Ishikawa (cell line): Measurements from ENCODE around the gene LIG3.

Source experiments
- CEBPB ChIP-seq: IDR thresholded peaks from 2 replicates; pipeline ENCODE4 v1.6.1; 2012
- CREB1 ChIP-seq: IDR thresholded peaks from 2 replicates; pipeline ENCODE4 v1.6.1; 2012; ENCODE audit warnings: low read depth
- EGR1 ChIP-seq: IDR thresholded peaks from 2 replicates; pipeline ENCODE4 v1.6.1; 2012
- EP300 ChIP-seq: IDR thresholded peaks from 2 replicates; pipeline ENCODE4 v1.6.1; 2012; ENCODE audit warnings: borderline replicate concordance
- FOXM1 ChIP-seq: IDR thresholded peaks from 2 replicates; pipeline ENCODE4 v1.6.1; 2012; ENCODE audit warnings: low read depth, borderline replicate concordance
- NFIC ChIP-seq: IDR thresholded peaks from 2 replicates; pipeline ENCODE4 v1.6.1; 2012
- RAD21 ChIP-seq: IDR thresholded peaks from 2 replicates; pipeline ENCODE4 v1.6.1; 2012; ENCODE audit warnings: low read depth
- TAF1 ChIP-seq: IDR thresholded peaks from 2 replicates; pipeline ENCODE4 v1.6.1; 2012; ENCODE audit warnings: low read depth, mild to moderate bottlenecking
- TCF12 ChIP-seq: IDR thresholded peaks from 2 replicates; pipeline ENCODE4 v1.6.1; 2012; ENCODE audit warnings: low read depth
- TEAD4 ChIP-seq: IDR thresholded peaks from 2 replicates; pipeline ENCODE4 v1.6.1; 2012
- USF1 ChIP-seq: IDR thresholded peaks from 2 replicates; pipeline ENCODE4 v1.6.1; 2012
- YY1 ChIP-seq: IDR thresholded peaks from 2 replicates; pipeline ENCODE4 v1.6.1; 2012; ENCODE audit warnings: low read depth
- ZBTB7A ChIP-seq: IDR thresholded peaks from 2 replicates; pipeline ENCODE4 v1.6.1; 2012; ENCODE audit warnings: low read depth
- TF ChIP-seq, protein P1 (sequence below): IDR thresholded peaks from 2 replicates; pipeline ENCODE4 v1.6.1; 2012; ENCODE audit warnings: low read depth, mild to moderate bottlenecking
- TF ChIP-seq, protein P2 (sequence below): IDR thresholded peaks from 2 replicates; pipeline ENCODE4 v1.6.1; 2012

The LIG3 gene

GRCh38 chr17:35046245-35046644, 65.9 kb downstream of the LIG3 start:
- TF ChIP-seq RAD21 = no peak
- no peak for TF ChIP-seq EGR1
- TF ChIP-seq, protein P1, sequence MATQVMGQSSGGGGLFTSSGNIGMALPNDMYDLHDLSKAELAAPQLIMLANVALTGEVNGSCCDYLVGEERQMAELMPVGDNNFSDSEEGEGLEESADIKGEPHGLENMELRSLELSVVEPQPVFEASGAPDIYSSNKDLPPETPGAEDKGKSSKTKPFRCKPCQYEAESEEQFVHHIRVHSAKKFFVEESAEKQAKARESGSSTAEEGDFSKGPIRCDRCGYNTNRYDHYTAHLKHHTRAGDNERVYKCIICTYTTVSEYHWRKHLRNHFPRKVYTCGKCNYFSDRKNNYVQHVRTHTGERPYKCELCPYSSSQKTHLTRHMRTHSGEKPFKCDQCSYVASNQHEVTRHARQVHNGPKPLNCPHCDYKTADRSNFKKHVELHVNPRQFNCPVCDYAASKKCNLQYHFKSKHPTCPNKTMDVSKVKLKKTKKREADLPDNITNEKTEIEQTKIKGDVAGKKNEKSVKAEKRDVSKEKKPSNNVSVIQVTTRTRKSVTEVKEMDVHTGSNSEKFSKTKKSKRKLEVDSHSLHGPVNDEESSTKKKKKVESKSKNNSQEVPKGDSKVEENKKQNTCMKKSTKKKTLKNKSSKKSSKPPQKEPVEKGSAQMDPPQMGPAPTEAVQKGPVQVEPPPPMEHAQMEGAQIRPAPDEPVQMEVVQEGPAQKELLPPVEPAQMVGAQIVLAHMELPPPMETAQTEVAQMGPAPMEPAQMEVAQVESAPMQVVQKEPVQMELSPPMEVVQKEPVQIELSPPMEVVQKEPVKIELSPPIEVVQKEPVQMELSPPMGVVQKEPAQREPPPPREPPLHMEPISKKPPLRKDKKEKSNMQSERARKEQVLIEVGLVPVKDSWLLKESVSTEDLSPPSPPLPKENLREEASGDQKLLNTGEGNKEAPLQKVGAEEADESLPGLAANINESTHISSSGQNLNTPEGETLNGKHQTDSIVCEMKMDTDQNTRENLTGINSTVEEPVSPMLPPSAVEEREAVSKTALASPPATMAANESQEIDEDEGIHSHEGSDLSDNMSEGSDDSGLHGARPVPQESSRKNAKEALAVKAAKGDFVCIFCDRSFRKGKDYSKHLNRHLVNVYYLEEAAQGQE = no peak
- no peak for TF ChIP-seq CEBPB
- TF ChIP-seq ZBTB7A = no peak
- TF ChIP-seq NFIC = no peak
- TF ChIP-seq, protein P2, sequence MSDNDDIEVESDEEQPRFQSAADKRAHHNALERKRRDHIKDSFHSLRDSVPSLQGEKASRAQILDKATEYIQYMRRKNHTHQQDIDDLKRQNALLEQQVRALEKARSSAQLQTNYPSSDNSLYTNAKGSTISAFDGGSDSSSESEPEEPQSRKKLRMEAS = no peak
- TF ChIP-seq TAF1 = no peak
- no peak for TF ChIP-seq EP300
- TF ChIP-seq YY1 = no peak
- no peak for TF ChIP-seq USF1
- no peak for TF ChIP-seq CREB1
- no peak for TF ChIP-seq TEAD4
- no peak for TF ChIP-seq FOXM1
- TF ChIP-seq TCF12 = no peak

GRCh38 chr17:35046740-35047283, 66.5 kb downstream of the LIG3 start:
- TF ChIP-seq, protein P1 = no peak
- TF ChIP-seq CEBPB = no peak
- TF ChIP-seq FOXM1 = no peak
- TF ChIP-seq, protein P2 = no peak
- no peak for TF ChIP-seq EGR1
- no peak for TF ChIP-seq TCF12
- TF ChIP-seq USF1 = no peak
- no peak for TF ChIP-seq TAF1
- no peak for TF ChIP-seq RAD21
- TF ChIP-seq YY1 = no peak
- TF ChIP-seq NFIC = no peak
- no peak for TF ChIP-seq CREB1
- TF ChIP-seq TEAD4 = no peak
- no peak for TF ChIP-seq ZBTB7A
- no peak for TF ChIP-seq EP300

DNA sequence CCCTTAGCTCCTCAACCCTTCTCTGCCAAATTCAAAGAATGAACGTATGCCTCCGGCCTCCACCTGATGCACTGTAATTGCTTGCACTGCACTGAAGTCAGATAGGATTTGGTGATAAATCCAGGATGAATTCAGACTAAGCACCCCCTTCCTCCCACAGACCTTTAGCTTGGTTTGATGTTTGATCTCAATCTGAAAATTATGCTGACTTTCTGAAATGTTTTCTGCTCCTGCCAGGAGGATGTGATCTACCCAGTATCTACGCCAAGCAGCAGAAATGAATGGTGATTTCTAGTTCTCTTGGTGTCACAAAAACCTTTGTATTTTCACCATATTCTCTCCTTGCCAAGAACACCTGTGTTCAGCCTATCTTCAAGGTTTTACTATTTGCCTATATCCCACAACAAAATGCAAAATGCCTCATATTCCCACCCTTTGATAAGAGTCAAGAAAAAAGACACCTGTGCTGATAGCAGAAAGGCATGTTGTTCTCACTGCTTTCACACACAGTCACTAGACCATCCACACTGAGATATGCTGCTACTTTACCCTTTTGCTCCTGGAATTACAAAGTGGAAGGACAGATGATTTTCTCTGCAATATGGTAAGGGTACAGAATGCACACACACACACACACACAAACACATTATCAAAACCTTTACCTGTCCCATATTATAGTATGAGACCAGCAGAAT, 68.5 kb downstream of the LIG3 start:
- no peak for TF ChIP-seq ZBTB7A
- TF ChIP-seq TAF1 = no peak
- no peak for TF ChIP-seq FOXM1
- TF ChIP-seq RAD21 = no peak
- TF ChIP-seq EGR1 = no peak
- TF ChIP-seq TEAD4 = no peak
- no peak for TF ChIP-seq CEBPB
- TF ChIP-seq EP300 = no peak
- TF ChIP-seq YY1 = no peak
- TF ChIP-seq USF1 = no peak
- no peak for TF ChIP-seq TCF12
- TF ChIP-seq, protein P2 = no peak
- no peak for TF ChIP-seq CREB1

DNA sequence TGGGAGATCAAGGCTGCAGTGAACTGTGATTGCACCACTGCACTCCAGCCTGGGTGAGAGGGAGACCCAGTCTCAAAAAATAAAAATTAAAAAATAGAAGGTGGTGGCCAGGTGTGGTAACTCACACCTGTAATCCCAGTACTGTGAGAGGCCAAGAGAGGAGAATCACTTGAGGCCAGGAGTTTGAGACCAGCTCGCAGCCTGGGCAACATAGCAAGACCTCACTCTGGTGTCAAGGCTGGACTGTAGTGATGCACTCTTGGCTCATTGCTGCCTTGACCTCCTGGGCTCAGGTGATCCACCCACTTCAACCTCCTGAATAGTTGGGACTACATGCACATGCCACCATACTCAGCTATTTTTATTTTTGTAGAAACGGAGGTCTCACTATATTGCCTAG, 69.9 kb downstream of the LIG3 start:
- TF ChIP-seq NFIC (no peak), FOXM1 (no peak), ZBTB7A (no peak), TAF1 (no peak)
- TF ChIP-seq, protein P1 = no peak
